Hepatocyte (in vitro differentiated cells): ENCODE measurements around the gene BCAR1. TPM values are rescaled to one million over a fixed set of nuclear protein-coding genes. Genes with fewer than 3 reads are reported as not detected.
A peak's percentile ranks its signal among the peaks of the same experiment; 100 is the strongest.
"Not testable (repeated sequence)": the region's sequence is repeated elsewhere in the genome, so short reads cannot be mapped to it uniquely, and the experiment has no call there.

Experiments used
- DNase-seq: peaks from one replicate; pipeline ENCODE4 v3.0.0-alpha.2; 2016; ENCODE audit warnings: low spot score
- H2AFZ ChIP-seq: fragments of 200-600 bp; sonication (generic); 2 replicates; pipeline ENCODE4 v1.6.0; 2016; ENCODE audit warnings: antibody characterized with exemption, mild to moderate bottlenecking
- H3K27ac ChIP-seq: fragments of 200-600 bp; sonication (generic); 2 replicates; pipeline ENCODE4 v1.5.1; 2016; ENCODE audit warnings: mild to moderate bottlenecking
- H3K27me3 ChIP-seq: fragments of 200-600 bp; sonication (generic); 2 replicates; pipeline ENCODE4 v1.6.1; 2016
- H3K36me3 ChIP-seq: fragments of 200-600 bp; sonication (generic); replicated peaks from 2 replicates; pipeline ENCODE4 v1.5.1; 2016; ENCODE audit warnings: low read depth; ENCODE audit not compliant: insufficient read depth
- H3K4me1 ChIP-seq: fragments of 200-600 bp; sonication (generic); 2 replicates; pipeline ENCODE4 v1.5.1; 2016; ENCODE audit warnings: mild to moderate bottlenecking, moderate library complexity; ENCODE audit not compliant: insufficient read depth
- H3K4me2 ChIP-seq: fragments of 200-600 bp; sonication (generic); 2 replicates; pipeline ENCODE4 v1.6.0; 2016
- H3K4me3 ChIP-seq: fragments of 200-600 bp; sonication (generic); 2 replicates; pipeline ENCODE4 v1.5.1; 2016; ENCODE audit warnings: mild to moderate bottlenecking
- H3K79me2 ChIP-seq: fragments of 200-600 bp; sonication (generic); 2 replicates; pipeline ENCODE4 v1.6.0; 2017; ENCODE audit warnings: mild to moderate bottlenecking
- H3K9me2 ChIP-seq: fragments of 200-600 bp; sonication (generic); replicated peaks from 2 replicates; pipeline ENCODE4 v1.6.0; 2017; ENCODE audit warnings: mild to moderate bottlenecking; ENCODE audit not compliant: insufficient read depth
- H3K9me3 ChIP-seq: fragments of 200-600 bp; sonication (generic); 2 replicates; pipeline ENCODE4 v1.5.1; 2016; ENCODE audit warnings: low read depth, mild to moderate bottlenecking
- H4K20me1 ChIP-seq: fragments of 200-600 bp; sonication (generic); 2 replicates; pipeline ENCODE4 v1.6.0; 2016; ENCODE audit warnings: mild to moderate bottlenecking; ENCODE audit not compliant: insufficient read depth, poor library complexity, severe bottlenecking
- EZH2 ChIP-seq: fragments of 200-600 bp; sonication (generic); IDR thresholded peaks from 2 replicates; pipeline ENCODE4 v1.6.1; 2016; ENCODE audit warnings: antibody characterized with exemption, mild to moderate bottlenecking, borderline replicate concordance
- EZH2phosphoT487 ChIP-seq: fragments of 200-600 bp; sonication (generic); IDR thresholded peaks from one replicate; pipeline ENCODE4 v1.6.1; 2018; ENCODE audit warnings: antibody characterized with exemption, mild to moderate bottlenecking, low read depth, moderate library complexity; ENCODE audit not compliant: unreplicated experiment, severe bottlenecking
- WGBS: methylation state at CpG from one replicate; pipeline ENCODE4 v1.1.6; 2016; ENCODE audit warnings: low lambda C conversion rate; ENCODE audit errors: missing lambda C conversion rate; 5-methylcytosine and 5-hydroxymethylcytosine counted together
- polyA plus RNA-seq: library from polyadenylated mRNA; unstranded; fragments of >200 nt; fragmentation: Nextera tagmentation; extraction: Ambion mirVana; gene quantifications from 2 replicates; pipeline ENCODE4 v1.2.1, GENCODE V29; 2016
- total RNA-seq: library from RNA; depleted of rRNA; stranded (reverse); fragments of >200 nt; gene quantifications from 2 replicates; pipeline ENCODE4 v1.2.3, GENCODE V29; 2014
- TF ChIP-seq, protein P1 (sequence below): fragments of 200-600 bp; sonication (generic); IDR thresholded peaks from 2 replicates; pipeline ENCODE4 v1.5.1; 2016; ENCODE audit warnings: antibody characterized with exemption, mild to moderate bottlenecking; ENCODE audit not compliant: poor library complexity

The BCAR1 gene
- total and polyA plus RNA-seq, 2 experiments from 2014 or later: 77.3 to 112 TPM

GRCh38 chr16:75243667-75244224 lies 7.7 kb downstream of the BCAR1 start:
- H3K9me3 ChIP-seq: no peaks in the 10 kb centered on the region
- no peaks in the 10 kb centered on the region for H3K27me3 ChIP-seq
- no peaks in the 10 kb centered on the region for H3K9me2 ChIP-seq
- DNase-seq: no peak
- TF ChIP-seq EZH2phosphoT487: no peak
- TF ChIP-seq, protein P1, sequence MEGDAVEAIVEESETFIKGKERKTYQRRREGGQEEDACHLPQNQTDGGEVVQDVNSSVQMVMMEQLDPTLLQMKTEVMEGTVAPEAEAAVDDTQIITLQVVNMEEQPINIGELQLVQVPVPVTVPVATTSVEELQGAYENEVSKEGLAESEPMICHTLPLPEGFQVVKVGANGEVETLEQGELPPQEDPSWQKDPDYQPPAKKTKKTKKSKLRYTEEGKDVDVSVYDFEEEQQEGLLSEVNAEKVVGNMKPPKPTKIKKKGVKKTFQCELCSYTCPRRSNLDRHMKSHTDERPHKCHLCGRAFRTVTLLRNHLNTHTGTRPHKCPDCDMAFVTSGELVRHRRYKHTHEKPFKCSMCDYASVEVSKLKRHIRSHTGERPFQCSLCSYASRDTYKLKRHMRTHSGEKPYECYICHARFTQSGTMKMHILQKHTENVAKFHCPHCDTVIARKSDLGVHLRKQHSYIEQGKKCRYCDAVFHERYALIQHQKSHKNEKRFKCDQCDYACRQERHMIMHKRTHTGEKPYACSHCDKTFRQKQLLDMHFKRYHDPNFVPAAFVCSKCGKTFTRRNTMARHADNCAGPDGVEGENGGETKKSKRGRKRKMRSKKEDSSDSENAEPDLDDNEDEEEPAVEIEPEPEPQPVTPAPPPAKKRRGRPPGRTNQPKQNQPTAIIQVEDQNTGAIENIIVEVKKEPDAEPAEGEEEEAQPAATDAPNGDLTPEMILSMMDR: no peak
- no peak for TF ChIP-seq EZH2
- peak overlapping the region; percentile 96 for H3K27ac ChIP-seq
- H3K4me1 ChIP-seq: peaks cover 62% of the 10 kb centered on the region
- H3K4me3 ChIP-seq: no peak overlapping the region
- H2AFZ ChIP-seq: no peak overlapping the region
- peaks cover 34% of the 10 kb centered on the region for H4K20me1 ChIP-seq
- 83% methylated on average over 20 of the region's 20 CpGs for WGBS
- H3K79me2 ChIP-seq: peaks cover 88% of the 10 kb centered on the region
- H3K36me3 ChIP-seq: no peaks in the 10 kb centered on the region
- H3K4me2 ChIP-seq: peak overlapping the region; percentile 99

DNA sequence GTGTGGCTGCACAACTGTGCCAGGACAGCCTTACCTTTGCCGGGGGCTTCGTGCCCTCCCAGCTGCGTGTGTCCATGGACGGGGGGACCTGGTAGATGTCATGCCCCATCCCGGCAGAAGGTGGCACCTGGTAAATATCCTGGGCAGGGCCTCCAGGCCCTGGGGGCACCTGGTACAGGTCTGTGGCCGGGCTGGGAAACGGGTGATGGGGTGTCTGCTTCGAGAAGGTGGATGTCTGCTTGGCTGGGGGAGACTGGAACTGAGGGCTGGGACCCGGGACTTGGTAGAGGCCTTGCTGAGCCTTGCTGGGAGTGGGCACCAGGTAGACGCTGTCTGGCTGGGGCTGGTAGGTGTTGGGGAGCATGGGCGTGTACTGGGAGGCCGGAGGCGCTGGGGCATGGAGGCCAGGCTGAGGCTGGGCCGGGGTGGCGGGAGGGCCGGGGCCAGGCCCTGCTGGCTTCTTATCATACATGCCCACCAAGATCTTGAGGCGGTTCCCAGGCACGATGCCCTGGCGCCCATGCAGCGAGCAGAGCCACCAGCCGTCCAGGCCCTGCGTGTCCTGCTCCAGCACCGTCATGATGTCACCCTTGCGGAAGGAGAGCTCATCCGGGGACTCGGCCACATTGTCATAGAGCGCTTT lies 8.9 kb downstream of the BCAR1 start:
- peaks cover 86% of the 10 kb centered on the region for H3K79me2 ChIP-seq
- H3K9me2 ChIP-seq, H3K27ac ChIP-seq, H3K4me3 ChIP-seq, H3K27me3 ChIP-seq, H3K36me3 ChIP-seq, H2AFZ ChIP-seq, DNase-seq, H3K9me3 ChIP-seq, H3K4me2 ChIP-seq: not testable (repeated sequence)
- H3K4me1 ChIP-seq: peaks cover 62% of the 10 kb centered on the region
- WGBS: 99% methylated on average over 24 of the region's 27 CpGs
- H4K20me1 ChIP-seq: peaks cover 29% of the 10 kb centered on the region

- no peaks in the 10 kb centered on the region for H3K36me3 ChIP-seq
- no peak overlapping the region for H3K4me2 ChIP-seq
- H3K4me1 ChIP-seq: peaks cover 56% of the 10 kb centered on the region
Observed at GRCh38 chr16:75241955-75242354, 9.5 kb downstream of the BCAR1 start.

GRCh38 chr16:75241412-75241811 lies 10.0 kb downstream of the BCAR1 start:
- WGBS: 86% methylated on average over 8 of the region's 8 CpGs
- Histone ChIP-seq H3K27ac (no peak overlapping the region), H2AFZ (no peak overlapping the region), H3K79me2 (peaks cover 83% of the 10 kb centered on the region), H4K20me1 (peaks cover 21% of the 10 kb centered on the region), H3K9me3 (no peaks in the 10 kb centered on the region), H3K27me3 (no peaks in the 10 kb centered on the region), H3K4me1 (peaks cover 50% of the 10 kb centered on the region), H3K4me3 (no peak overlapping the region), H3K36me3 (no peaks in the 10 kb centered on the region), H3K9me2 (no peaks in the 10 kb centered on the region), H3K4me2 (no peak overlapping the region)
- DNase-seq: no peak
- TF ChIP-seq EZH2phosphoT487 (no peak), EZH2 (no peak)
- TF ChIP-seq, protein P1: no peak

More at GRCh38 chr16:75241955-75242354, 9.5 kb downstream of the BCAR1 start:
- no peaks in the 10 kb centered on the region for H3K27me3 ChIP-seq
- H3K9me3 ChIP-seq: no peaks in the 10 kb centered on the region
- no peak overlapping the region for H3K27ac ChIP-seq
- DNase-seq: no peak
- H3K9me2 ChIP-seq: no peaks in the 10 kb centered on the region
- no peak overlapping the region for H3K4me3 ChIP-seq
- peaks cover 86% of the 10 kb centered on the region for H3K79me2 ChIP-seq
- H4K20me1 ChIP-seq: peaks cover 25% of the 10 kb centered on the region
- H2AFZ ChIP-seq: no peak overlapping the region
- TF ChIP-seq EZH2phosphoT487: no peak
- TF ChIP-seq, protein P1: no peak
- no peak for TF ChIP-seq EZH2
- WGBS: 97% methylated on average over 13 of the region's 13 CpGs

DNA sequence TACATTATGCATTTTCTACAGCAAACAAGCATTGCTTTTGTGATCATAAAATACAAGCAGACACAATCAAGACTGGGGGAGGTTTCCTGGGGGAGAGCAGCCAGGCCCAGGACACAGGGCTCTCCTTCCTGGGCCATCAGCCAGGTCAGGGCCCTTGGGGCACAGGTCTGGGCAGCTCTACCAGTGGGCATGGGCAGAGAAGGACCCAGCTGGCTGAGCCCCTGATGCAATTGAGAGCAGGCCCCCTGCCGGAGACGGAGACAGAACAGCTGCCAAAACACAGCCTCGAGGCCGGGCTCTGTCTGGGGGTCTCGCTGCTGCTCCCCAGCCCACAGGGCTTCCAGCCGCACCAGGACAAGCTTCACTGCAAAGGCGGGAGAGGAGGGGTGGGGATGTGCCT lies 10.8 kb downstream of the BCAR1 start:
- not testable (repeated sequence) for H3K36me3 ChIP-seq, H3K9me3 ChIP-seq, H3K9me2 ChIP-seq, H3K27me3 ChIP-seq, DNase-seq, H2AFZ ChIP-seq, H3K4me3 ChIP-seq, H3K4me2 ChIP-seq
- WGBS: 83% methylated on average over 7 of the region's 7 CpGs
- Histone ChIP-seq H3K27ac (peak overlapping the region; percentile 93), H4K20me1 (peaks cover 21% of the 10 kb centered on the region), H3K4me1 (peaks cover 43% of the 10 kb centered on the region), H3K79me2 (peaks cover 77% of the 10 kb centered on the region)
